Mucosa of gallbladder (tissue), 1 donor: Measurements from ENCODE around the gene CHIT1. TPM values are rescaled to one million over a fixed set of nuclear protein-coding genes. Genes with fewer than 3 reads are reported as not detected.

Source experiments
- DNase-seq: peaks from one replicate; pipeline ENCODE4 v3.0.0-alpha.2; 2020; ENCODE audit warnings: low spot score
- total RNA-seq: library from RNA; stranded (reverse); gene quantifications from one replicate; pipeline ENCODE4 v1.2.1, GENCODE V29; 2021
- donor health status: DM: no; HTN: no; CAD: no.

Gene CHIT1
- total RNA-seq, 1 donor from 2014 or later: 0.06 TPM

DNA sequence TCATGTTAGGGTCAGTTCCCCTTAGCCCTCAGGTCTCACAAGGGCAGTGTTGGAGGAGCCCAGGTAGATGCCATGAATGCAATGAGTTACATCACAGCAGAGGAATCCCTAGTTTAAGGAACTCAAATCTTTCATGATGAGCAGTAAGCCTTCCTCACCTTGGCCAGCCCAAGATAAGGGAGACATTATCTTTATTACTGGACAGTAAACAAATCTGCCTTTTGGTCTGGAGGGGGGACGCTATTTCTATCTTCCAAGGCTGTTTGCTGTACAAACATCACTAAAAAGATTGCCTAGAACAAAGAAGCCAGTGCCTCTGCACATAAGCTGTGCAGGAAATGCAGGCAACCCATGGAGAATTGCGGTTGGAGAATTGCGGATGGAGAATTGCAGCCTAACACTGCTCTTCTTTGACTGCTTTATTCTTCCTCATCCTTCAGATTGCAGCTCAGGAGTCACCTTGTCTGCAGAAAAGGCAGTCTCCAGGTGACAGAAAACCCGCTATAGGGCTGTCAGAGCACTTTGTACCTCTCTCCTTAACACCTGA is 40.7 kb downstream of the CHIT1 start:
- DNase-seq: no peak

DNA sequence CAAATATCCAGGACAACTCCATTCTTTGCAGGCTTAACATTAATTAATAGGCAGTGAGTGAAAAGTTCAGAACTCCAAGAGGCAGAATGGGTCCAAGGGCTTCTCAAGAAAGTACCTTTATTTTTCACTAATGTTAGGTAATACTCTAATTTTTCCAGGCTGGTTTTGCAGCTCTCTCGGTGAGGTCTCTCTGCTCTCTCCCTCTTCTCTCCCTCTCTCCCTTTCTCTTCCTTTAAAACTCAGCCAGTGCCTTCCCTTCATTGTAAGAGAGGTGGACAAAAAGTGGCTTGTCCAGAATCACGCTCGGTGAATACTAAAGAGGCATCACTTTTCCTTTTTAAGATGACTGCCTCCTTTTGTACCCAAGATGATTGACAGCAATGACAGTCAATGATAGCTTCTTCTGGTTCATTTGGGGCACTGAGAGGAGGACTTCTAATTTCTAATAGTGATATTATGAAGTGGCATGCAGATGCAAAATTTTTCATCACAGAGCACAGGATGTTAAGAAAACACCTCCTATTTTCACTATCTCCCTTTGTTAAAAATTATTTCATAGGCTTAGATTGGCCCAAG is 41.7 kb downstream of the CHIT1 start:
- no peak for DNase-seq

DNA sequence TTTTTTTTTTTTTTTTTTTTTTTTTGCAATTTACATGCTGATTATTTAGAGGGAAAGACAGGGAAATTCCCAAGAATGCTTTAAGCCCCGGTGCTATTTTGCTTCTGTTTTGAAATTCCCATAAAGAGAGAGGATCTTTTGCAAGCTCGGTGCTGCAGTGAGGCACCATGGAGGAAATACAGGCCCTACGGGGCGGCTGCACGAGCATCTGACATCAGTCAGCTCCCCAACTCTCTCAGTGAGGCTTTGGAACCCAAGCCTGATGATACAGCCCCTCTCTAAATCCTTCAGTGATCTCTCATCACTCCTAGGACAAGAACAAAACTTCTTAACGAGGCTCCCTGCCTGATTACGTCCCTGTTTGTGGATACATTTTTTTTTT is 42.2 kb downstream of the CHIT1 start:
- no peak for DNase-seq

DNA sequence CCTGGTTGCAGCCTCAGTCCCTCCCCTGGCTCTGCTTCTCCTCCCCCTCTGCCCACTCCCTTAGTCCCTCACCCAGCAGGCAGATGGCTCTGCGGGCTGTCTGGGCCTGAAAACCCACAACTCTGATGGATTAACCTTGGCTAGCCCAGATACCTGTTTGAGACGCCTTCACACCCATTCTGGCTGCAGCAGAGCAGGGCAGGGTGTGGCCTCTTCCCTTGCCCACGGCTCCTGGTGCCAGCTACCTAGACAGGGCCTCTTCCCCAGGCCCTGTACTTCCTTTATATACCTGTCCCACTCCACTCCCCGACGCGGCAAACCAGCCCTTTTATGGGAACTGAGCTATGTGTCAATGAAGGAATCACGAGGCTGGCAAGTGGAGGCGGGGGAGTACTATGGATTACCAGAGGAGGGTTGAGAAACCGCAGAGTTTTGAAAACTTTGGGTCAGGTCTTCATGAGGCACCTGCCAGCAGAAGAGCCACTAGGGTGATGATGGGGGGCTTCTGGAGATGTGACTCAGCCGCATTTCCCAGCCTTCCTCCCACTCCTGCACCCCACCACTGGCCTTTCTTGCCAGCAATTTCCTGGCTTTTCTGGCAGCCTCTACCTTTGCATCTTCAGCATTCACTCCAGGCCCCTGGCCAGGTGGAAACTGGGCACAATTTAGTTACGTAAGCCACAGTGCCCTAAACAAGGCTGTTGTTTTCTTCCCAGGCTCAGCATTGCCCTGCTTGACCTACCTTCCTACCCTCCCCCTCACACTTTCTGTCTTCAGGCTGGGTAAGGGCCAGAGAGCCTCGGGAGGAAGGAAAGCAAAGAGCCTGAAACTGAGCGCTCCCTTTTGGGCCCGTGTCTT is 42.8 kb downstream of the CHIT1 start, which contains the start of gene CHI3L1:
Gene CHI3L1, minus strand, starts transcription at position 259 of the 858 bp plus-strand sequence. Its CDS starts 81 bp downstream, at position 178.
- no peak for DNase-seq

DNA sequence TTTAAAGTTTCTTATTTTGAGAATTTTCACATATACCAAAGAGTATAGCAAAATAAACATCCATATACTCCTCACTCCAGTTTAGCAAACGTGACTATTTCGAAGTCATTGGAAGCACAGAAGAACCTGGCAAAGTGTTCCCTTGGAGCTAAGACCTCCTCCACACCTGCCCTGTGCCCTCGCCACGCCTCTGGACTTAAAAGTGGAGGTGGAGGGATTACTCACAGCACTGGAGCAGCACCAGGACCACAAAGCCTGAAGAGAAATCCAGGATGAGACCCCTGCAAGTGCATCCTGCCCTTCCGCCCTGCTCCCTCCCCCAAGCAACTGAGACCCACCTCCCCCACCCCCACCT is 43.4 kb downstream of the CHIT1 start:
- no peak for DNase-seq

DNA sequence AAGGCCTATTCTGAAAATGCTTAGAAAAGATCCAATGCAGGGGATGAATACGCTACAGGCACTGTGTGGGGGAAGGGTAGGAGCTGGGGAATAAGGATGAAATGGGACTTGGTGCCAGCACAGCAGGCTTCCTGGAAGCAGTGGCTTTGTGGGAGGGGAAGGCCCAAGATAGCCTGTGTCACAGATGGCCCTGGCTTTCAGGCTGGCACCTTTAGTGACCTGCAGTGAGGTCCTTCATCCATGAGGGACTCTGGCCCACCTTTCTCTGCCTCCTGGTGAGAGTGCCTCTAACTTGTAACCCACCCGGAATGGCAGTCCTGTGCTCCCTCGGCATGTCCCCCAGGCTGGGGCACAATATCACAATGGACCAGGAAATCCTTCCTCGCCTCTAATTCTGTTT is 43.9 kb downstream of the CHIT1 start:
- DNase-seq: no peak

DNA sequence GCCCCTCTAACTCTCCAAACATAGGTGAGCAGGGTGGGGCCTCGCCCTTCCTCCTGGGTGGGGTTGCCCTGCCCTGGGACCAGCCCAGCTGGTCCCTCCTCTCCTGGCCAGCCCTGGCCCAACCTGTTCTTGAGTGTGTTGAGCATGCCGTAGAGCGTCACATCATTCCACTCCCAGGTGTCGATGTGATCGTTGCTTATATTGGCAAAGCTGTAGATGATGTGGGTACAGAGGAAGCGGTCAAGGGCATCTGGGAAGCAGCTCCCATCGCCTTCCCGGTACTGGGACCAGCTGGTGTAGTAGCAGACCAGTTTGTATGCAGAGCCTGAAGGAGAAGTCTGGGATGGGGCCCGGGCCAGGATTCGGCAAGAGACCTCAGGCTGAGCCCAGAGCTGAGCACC is 44.4 kb downstream of the CHIT1 start:
- DNase-seq: no peak

DNA sequence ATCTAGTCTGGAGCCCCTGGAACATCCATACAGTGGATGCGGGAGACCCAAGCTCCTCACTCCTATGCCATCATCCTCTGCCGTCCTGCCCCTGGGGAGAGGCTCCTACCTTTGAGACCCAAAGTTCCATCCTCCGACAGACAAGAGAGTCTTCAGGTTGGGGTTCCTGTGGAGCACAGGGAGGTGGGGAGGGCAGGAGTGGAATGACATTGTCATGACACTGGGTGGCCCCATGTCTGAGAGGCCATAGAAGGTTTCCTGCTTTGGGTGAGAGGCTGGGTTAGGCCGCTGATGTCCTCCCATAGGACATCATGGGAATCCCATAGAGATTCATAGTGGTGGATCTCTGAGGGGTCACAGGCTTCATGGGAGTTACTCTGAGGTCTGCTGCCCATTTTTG is 45.0 kb downstream of the CHIT1 start:
- DNase-seq: no peak

DNA sequence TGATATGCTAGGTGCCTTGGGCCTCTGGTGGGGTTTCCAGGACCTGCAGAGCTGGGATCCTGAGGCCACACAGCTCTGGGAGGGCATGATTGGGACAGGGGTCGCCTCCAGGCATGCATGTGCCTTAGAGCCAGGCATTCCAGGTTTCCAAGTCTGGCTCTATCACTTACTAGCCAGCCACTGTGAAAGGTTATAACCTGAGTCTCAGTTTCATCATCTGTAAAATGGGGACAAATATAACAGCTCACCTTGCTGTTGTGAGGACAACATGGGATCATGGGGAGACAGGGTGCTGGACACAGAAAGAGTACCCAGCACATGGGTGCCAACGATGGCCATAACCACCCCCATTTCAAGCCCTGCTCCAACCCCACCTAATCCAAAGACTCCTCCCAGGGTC is 45.6 kb downstream of the CHIT1 start:
- DNase-seq: no peak

DNA sequence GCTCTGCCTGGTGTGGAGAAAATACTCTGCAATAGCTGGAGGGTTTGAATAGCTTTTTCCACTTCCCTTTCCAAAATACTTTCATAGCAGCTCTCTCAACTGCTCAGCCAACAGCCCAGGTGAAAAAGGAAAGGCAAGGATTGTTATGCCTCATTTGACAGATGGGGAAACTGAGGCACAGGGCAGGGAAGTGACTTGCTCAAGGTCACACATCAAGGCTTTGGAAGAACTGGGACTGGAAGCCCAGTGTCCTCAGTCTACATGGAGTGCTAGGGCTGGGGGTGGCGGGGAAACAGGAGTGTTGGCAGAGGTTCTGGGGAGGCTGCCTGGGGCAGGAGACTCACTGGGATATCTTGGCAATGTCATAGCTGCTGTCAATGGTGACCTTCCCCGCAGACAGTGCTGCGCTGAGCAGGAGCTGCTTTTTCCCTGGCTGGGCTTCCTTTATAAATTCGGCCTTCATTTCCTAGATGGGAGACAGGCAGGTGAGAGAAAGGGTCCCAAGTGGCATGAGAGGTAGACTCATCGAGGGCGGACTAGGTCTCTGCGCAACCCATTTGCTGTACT is 47.0 kb downstream of the CHIT1 start:
- no peak for DNase-seq

DNA sequence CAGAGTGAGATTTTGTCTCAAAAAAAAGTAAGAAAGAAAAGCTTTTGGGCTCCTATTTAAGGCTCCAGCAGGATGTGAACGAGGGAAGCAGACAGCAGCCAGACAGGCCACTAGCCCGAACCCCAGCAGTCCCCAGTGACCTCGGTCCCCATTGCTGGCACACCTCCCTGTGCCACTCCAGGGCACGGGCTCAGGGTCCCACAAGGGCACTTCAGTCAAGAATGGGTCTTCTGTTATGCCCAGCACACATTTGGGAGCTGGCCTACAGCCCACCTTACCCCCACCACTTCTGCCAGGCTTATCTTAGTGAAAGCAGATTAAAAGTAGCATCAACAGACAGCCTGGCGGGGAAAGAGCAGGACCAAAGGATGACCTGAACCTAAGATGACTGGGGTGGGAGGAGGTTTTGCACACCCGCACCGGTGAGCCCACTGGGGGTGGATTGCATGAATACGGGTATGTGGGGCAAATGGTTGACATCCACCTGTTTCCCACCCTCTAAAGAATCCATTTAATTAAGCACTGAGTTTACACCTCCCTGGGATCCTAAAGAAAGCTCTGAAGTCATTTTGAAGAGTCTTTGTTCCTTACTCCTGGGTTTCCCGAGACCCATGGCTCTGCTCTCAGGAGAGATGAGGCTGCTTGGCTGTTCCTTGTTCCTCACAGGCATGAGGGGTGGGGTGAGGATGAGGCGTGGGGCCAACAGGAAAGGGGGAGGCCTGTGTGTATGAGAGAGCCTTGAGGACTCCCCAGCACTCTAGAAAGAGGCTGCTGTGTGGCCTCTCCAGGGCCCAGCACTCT is 47.7 kb downstream of the CHIT1 start:
- no peak for DNase-seq

DNA sequence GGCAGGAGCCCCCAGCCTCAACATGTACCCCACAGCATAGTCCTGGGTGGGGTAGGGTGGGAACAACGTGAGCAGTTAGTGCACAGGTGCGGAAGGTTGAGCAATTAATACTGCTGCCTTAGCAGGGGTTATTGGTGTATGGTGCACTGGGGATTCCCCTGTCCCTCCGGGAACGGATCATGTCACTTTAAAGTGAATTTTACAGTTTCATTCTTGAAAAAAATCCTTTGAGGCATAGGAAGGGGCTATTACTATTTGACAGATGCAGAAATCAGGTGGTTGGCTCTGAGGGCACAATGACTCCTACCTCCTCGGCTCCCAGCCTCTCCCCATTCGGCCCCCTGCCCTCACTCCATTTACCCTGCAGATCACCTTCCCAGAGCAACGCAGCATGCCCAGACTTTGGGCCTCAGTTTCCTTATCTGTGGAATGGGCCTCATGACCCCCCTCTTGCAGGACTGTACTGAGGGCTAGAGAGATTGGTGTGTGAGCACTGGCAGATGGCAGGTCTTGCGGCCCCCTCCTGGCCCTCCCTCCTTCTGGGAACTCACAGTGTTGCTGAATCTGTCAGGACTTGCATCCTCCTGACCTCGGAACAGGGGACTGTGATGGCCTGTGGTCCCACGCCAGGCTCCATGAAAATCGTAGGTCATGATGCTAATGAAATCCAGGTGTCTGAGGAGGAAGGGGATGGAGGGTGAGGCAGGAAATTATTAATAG is 48.7 kb downstream of the CHIT1 start:
- no peak for DNase-seq

DNA sequence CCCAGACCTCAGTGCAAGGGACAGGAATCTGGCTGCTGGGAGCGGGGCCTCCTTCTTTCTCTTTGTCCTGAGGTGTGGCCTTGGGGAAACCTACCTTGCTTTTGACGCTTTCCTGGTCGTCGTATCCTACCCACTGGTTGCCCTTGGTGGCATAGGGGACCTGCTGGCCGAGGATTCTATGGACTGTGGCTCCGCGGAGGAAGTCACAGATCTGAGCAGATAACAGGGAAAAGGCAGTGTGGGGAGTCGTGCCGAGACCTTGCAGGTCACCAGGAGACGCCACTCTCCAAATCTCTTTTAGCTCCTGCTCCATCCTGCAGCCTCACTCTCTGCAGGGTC is 49.8 kb downstream of the CHIT1 start:
- DNase-seq: no peak

DNA sequence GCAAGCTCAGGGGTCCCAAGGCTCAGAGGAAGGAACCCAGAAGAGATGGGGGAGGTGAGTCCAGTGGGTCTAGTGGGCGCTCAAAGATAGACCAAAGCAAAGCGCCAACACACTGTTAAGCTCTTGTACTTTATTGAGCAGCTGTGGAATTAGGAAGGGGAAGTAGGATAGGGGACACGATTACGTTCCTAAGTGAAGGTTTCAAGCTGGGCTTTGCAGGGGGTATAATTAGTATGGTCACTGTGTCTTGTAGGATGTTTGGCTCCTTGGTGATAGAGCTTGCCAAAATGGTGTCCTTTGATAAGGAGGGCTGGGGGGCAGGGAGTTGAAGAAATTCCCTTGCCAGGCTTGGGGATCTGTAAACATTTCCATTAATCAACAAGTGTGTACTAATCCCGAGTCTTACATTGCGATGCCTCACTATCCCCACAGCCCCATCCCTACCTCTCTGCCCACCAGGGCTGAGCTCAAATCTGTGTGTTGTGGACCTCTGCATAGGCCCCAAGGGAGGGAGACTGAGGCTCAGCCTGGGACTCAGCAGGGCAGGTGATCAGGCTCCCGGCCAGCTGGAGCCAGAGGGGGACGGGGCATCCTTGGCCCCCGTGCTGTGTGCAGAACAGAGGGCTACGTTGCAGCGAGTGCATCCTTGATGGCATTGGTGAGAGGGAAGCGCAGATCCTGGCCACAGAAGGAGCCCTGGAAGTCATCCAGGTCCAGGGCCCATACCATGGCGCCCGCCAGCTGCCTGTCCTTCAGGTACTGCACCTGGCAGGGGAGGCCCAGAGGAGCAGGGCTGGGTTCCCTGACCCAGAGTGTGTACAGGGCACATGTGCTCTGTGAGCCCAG is 50.4 kb downstream of the CHIT1 start:
- DNase-seq: no peak

DNA sequence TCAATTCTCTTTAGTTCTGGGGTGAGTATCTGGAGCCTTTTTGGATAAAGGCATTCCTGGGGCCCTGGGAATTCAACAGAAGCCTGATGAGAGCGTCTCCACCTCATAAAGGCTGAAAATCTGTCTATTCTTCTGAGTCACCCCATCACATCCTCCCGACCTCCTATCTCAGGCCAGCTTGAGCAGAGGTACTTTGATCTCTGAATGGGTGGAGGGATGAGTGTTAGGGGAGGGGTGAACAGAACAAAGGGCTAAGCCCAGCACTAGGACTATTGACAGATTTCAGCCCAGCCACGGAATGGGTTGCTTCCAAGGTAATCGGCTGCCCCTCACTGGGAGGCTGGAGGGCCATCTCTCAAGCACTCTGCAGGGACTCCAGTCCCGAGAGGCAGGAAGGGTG is 51.4 kb downstream of the CHIT1 start:
- no peak for DNase-seq

DNA sequence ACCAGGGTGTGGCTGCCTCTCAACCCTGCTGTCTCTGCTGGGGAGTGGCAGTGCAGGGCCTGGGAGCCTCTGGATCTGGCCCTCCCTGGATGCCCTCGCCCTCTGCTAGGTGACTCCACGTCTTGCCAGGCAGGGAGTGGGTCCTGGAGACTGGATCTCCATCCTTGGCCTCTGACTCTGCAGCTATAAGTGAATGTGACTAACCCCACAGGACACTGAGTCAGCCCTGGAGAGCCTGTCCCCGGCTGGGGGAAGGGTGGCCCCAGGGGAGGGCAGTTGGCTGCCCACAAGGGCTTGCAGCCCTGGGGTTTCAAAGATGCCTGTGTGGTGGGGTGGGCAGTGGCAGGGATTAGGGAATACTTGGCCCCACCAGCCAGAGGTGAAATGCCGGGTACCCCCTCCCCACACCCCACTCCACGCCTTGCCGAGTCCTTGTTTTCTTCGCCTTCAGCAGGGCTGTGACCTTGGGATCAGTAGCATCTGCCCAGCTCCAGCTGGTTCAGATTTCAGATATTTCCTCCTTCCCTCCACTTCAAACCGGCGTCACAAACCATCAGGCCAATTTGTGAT is 51.9 kb downstream of the CHIT1 start:
- DNase-seq: no peak

DNA sequence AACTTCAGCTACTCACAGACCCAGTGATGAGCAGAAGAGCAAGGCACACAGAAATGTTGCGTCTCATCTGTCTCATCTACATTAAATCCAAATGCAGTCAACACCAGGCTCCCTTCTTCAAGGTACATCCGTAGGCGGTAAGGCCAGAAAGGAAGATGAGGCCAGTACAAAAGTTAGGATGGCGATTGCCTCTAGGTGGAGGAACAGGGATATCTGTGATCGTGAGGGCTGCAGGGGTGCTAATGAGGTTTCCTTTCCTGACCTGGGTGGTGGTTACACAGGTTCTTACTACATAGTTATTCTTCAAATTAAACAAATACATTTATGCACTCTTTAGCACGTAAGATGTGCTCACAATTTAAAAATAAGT is 52.5 kb downstream of the CHIT1 start:
- no peak for DNase-seq

DNA sequence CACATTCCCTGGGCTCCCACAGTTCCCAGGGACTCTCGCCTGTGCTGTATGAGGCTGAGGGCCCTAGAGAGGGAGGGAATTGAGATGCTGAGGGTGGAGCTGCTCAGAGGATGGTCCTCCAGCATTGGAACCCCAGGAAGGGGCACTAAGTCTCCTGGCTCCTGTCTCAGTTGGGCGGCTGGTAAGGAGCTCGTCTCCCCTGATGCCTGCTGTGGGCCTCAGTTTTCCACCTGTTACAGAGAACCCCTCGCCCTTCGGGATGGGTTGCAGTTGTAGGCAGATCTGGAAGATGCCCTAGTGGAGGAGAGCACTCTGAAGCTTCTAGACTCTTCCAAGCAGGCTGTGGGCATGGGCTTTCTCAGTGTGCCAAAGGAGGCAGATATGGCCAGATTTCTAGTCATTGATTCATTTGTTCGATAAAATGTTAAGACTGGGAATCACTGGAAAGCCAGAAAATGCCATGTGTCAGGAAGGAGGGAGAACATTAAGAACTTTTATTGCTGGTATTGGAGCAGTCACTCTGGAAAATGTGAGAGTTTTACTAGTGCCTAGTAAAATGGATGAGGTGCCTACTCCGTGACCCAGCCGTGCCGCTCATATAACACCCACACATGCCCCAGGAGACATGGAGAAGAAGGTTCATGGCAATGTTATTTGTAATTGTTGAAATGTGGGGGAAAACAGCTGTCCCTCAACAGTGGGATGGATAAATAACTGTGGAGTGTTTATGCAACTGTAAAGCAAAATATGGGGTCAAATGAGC is 53.0 kb downstream of the CHIT1 start:
- DNase-seq: no peak

DNA sequence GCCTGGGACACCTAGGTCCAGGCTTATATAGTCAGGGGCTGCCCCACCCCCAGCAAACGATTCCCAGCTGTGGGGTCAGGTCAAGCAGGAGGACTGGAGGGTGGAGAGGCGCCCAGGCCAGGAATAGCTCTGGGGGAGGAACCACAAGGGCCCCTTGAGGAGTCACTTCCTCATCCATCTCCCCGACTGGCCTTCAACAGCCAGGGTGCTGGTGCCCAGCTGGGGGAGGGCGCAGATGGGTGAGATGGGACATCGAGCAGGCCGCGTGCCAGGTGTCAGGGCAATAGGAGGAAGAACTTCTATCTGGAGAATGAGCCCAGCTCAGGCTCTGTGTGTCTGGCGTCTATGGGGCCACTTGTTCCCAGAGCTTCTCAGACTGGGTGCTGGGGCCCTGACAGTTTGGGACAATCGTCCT is 53.6 kb downstream of the CHIT1 start:
- no peak for DNase-seq
